ENCODE data around the gene TMEM181.
"Not testable (repeated sequence)": the region's sequence is repeated elsewhere in the genome, so short reads cannot be mapped to it uniquely, and the experiment has no call there.

The TMEM181 gene

GRCh38 chr6:158554611-158555361 lies 5.1 kb upstream of the TMEM181 start:
- DNase-seq (ENCODE audit: low read depth in 1 of 2, low spot score in 1 of 2) = no peak
- Histone ChIP-seq H3K27ac (replicated peaks) (no peak overlapping the region), H3K4me3 (replicated peaks; ENCODE audit: insufficient read depth, low read length) (no peak overlapping the region), H3K27me3 (ENCODE audit: insufficient read depth, poor library complexity, severe bottlenecking) (no peaks in the 10 kb centered on the region)
- TF ChIP-seq POLR2AphosphoS5 (IDR thresholded peaks at IDR 0.05; ENCODE audit: low read depth) = no peak
- TF ChIP-seq, protein P1, sequence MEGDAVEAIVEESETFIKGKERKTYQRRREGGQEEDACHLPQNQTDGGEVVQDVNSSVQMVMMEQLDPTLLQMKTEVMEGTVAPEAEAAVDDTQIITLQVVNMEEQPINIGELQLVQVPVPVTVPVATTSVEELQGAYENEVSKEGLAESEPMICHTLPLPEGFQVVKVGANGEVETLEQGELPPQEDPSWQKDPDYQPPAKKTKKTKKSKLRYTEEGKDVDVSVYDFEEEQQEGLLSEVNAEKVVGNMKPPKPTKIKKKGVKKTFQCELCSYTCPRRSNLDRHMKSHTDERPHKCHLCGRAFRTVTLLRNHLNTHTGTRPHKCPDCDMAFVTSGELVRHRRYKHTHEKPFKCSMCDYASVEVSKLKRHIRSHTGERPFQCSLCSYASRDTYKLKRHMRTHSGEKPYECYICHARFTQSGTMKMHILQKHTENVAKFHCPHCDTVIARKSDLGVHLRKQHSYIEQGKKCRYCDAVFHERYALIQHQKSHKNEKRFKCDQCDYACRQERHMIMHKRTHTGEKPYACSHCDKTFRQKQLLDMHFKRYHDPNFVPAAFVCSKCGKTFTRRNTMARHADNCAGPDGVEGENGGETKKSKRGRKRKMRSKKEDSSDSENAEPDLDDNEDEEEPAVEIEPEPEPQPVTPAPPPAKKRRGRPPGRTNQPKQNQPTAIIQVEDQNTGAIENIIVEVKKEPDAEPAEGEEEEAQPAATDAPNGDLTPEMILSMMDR (IDR thresholded peaks at IDR 0.05; ENCODE audit: insufficient read depth, low read length) = no peak
- TF ChIP-seq, protein P2, sequence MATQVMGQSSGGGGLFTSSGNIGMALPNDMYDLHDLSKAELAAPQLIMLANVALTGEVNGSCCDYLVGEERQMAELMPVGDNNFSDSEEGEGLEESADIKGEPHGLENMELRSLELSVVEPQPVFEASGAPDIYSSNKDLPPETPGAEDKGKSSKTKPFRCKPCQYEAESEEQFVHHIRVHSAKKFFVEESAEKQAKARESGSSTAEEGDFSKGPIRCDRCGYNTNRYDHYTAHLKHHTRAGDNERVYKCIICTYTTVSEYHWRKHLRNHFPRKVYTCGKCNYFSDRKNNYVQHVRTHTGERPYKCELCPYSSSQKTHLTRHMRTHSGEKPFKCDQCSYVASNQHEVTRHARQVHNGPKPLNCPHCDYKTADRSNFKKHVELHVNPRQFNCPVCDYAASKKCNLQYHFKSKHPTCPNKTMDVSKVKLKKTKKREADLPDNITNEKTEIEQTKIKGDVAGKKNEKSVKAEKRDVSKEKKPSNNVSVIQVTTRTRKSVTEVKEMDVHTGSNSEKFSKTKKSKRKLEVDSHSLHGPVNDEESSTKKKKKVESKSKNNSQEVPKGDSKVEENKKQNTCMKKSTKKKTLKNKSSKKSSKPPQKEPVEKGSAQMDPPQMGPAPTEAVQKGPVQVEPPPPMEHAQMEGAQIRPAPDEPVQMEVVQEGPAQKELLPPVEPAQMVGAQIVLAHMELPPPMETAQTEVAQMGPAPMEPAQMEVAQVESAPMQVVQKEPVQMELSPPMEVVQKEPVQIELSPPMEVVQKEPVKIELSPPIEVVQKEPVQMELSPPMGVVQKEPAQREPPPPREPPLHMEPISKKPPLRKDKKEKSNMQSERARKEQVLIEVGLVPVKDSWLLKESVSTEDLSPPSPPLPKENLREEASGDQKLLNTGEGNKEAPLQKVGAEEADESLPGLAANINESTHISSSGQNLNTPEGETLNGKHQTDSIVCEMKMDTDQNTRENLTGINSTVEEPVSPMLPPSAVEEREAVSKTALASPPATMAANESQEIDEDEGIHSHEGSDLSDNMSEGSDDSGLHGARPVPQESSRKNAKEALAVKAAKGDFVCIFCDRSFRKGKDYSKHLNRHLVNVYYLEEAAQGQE (IDR thresholded peaks at IDR 0.05; ENCODE audit: insufficient replicate concordance, low read depth) = no peak
- no peak for TF ChIP-seq SPI1 (IDR thresholded peaks at IDR 0.05; ENCODE audit: borderline replicate concordance, low read depth)
- TF ChIP-seq GABPA (IDR thresholded peaks at IDR 0.05; ENCODE audit: low read depth) = no peak

DNA sequence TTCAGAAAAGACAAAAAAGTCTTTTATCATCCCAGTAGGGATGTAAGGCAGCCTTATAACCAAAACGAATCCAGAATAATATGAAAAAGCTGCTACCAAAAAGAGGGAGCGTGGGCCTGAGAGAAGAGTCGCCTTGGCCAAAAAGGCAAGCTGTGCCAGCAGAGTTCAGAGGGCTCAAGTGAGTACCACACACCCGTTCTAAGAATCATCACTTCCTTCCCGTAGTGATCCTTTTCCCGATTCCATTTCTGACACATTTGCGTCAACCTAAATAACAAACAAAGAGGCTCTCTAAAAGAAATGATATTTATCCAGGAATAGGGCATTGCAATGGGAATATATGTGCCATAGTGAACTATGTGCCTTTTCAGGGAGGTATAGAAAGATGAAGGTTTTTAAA lies 3.8 kb upstream of the TMEM181 start:
- DNase-seq (ENCODE audit: low read depth in 1 of 2, low spot score in 1 of 2) = no peak
- H3K27me3 ChIP-seq (ENCODE audit: insufficient read depth, poor library complexity, severe bottlenecking) = no peaks in the 10 kb centered on the region
- H3K4me3 ChIP-seq (replicated peaks; ENCODE audit: insufficient read depth, low read length) = no peak overlapping the region
- no peak overlapping the region for H3K27ac ChIP-seq (replicated peaks)
- TF ChIP-seq SPI1 (IDR thresholded peaks at IDR 0.05; ENCODE audit: borderline replicate concordance, low read depth) = no peak
- TF ChIP-seq GABPA (IDR thresholded peaks at IDR 0.05; ENCODE audit: low read depth) = no peak
- no peak for TF ChIP-seq POLR2AphosphoS5 (IDR thresholded peaks at IDR 0.05; ENCODE audit: low read depth)
- TF ChIP-seq, protein P2 (IDR thresholded peaks at IDR 0.05; ENCODE audit: insufficient replicate concordance, low read depth) = no peak
- TF ChIP-seq, protein P1 (IDR thresholded peaks at IDR 0.05; ENCODE audit: insufficient read depth, low read length) = no peak

DNA sequence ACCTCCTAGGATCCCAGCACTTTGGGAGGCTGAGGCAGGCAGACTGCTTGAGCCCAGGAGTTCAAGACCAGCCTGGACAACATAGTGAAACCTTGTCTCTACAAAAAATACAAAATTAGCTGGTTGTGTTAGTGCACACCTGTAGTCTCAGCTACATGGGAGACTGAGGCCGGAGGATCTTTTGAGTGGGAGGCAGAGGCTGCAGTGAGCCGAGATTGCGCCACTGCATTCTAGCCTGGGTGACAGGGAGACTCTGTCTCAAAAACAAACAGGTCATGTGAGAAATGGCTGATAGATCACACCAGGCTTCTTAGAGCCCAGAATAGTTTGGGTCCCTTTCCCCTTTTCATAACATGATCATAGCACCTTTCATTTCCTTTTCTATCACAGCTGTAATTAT lies 2.8 kb upstream of the TMEM181 start:
- H3K4me3 ChIP-seq (replicated peaks; ENCODE audit: insufficient read depth, low read length); H3K27me3 ChIP-seq (ENCODE audit: insufficient read depth, poor library complexity, severe bottlenecking); H3K27ac ChIP-seq (replicated peaks); DNase-seq (ENCODE audit: low read depth in 1 of 2, low spot score in 1 of 2): not testable (repeated sequence)

DNA sequence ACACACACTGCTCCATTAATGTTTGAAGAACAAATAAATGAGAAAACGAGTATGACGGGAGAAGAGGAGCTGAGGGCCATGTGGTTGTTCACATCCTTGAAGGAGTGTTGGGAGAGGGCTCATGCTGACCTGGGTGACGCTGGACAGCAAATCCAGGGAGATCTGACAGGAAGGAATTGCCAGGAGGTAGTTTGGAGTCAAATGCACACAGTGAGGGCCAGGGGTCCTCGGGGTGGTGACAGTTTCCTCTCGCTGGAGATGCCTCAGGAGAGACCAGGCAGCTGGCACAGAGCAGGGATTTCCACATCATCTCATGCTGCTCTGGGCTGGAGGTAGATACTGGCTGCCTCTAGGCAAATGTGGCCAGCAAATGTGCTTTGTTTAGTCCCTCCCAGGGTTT lies 2.0 kb upstream of the TMEM181 start:
- H3K27ac ChIP-seq (replicated peaks) = no peak overlapping the region
- H3K4me3 ChIP-seq (replicated peaks; ENCODE audit: insufficient read depth, low read length) = no peak overlapping the region
- H3K27me3 ChIP-seq (ENCODE audit: insufficient read depth, poor library complexity, severe bottlenecking) = no peaks in the 10 kb centered on the region
- DNase-seq (ENCODE audit: low read depth in 1 of 2, low spot score in 1 of 2) = no peak
- TF ChIP-seq SPI1 (IDR thresholded peaks at IDR 0.05; ENCODE audit: borderline replicate concordance, low read depth) (no peak), POLR2AphosphoS5 (IDR thresholded peaks at IDR 0.05; ENCODE audit: low read depth) (no peak), GABPA (IDR thresholded peaks at IDR 0.05; ENCODE audit: low read depth) (no peak)

Data from HL-60 (cell line).